Fibroblast of pulmonary artery (primary cell): Measurements from ENCODE around the gene LINC00237.

Experiments used
- DNase-seq: peaks from one replicate; pipeline ENCODE4 v3.0.0-alpha.2; 2010; ENCODE audit warnings: low read depth
- H3K4me3 ChIP-seq: replicated peaks from 2 replicates; pipeline ENCODE4 v1.5.1; 2011; ENCODE audit warnings: low read depth, mild to moderate bottlenecking, control low read depth, low read length, moderate library complexity
- CTCF ChIP-seq: IDR thresholded peaks from 2 replicates; pipeline ENCODE4 v1.5.1; 2011; ENCODE audit warnings: mild to moderate bottlenecking, control low read depth, low read length, inconsistent platforms; ENCODE audit errors: missing control alignments

Gene LINC00237

GRCh38 chr20:21074605-21075336, 31.4 kb downstream of the LINC00237 start:
- no peak for TF ChIP-seq CTCF
- DNase-seq, result no peak
- H3K4me3 ChIP-seq, result no peak overlapping the region

- H3K4me3 ChIP-seq, result no peak overlapping the region
- no peak for TF ChIP-seq CTCF
- DNase-seq, result no peak
Observed at GRCh38 chr20:21067255-21067654, 38.9 kb downstream of the LINC00237 start.

- no peak for TF ChIP-seq CTCF
- DNase-seq, result no peak
- no peak overlapping the region for H3K4me3 ChIP-seq
Observed at GRCh38 chr20:21064924-21065323, 41.2 kb downstream of the LINC00237 start.

GRCh38 chr20:21063276-21063675, 42.9 kb downstream of the LINC00237 start:
- H3K4me3 ChIP-seq, result no peak overlapping the region
- no peak for DNase-seq
- no peak for TF ChIP-seq CTCF

- DNase-seq, result no peak
- no peak overlapping the region for H3K4me3 ChIP-seq
- no peak for TF ChIP-seq CTCF
Observed at GRCh38 chr20:21053002-21053762, 53.0 kb downstream of the LINC00237 start.

GRCh38 chr20:21052686-21053001, 53.5 kb downstream of the LINC00237 start:
- TF ChIP-seq CTCF, result no peak
- no peak overlapping the region for H3K4me3 ChIP-seq
- no peak for DNase-seq

- no peak for DNase-seq
- no peak for TF ChIP-seq CTCF
- H3K4me3 ChIP-seq, result no peak overlapping the region
Observed at GRCh38 chr20:21052241-21052640, 53.9 kb downstream of the LINC00237 start.
